H1 (cell line): ENCODE data around the gene MEN1.

Source experiments
- BRCA1 ChIP-seq: IDR thresholded peaks from 2 replicates; pipeline ENCODE4 v1.6.1; 2012; ENCODE audit warnings: low read depth, low read length, improper control_type of control experiment
- HDAC2 ChIP-seq, 2 experiments: fragments of 300-600 bp in 1 of 2; sonication (generic) in 1 of 2; IDR thresholded peaks; 2 replicates each; pipeline ENCODE4 v1.6.1; 2011 to 2012; ENCODE audit warnings: low read depth in 2 of 2, low read length in 2 of 2, mild to moderate bottlenecking in 2 of 2, moderate library complexity in 2 of 2, borderline replicate concordance in 1 of 2, inconsistent platforms in 1 of 2
- POLR2AphosphoS5 ChIP-seq: IDR thresholded peaks from 2 replicates; pipeline ENCODE4 v1.6.1; 2011; ENCODE audit warnings: low read depth, low read length

GRCh38 chr11:64855596-64856304, 45.4 kb upstream of the MEN1 start:
- TF ChIP-seq POLR2AphosphoS5 (no peak), BRCA1 (no peak), HDAC2 (IDR thresholded peaks at IDR 0.05; ENCODE audit: borderline replicate concordance in 1 of 2, low read depth in 2 of 2, low read length in 2 of 2) (no peak)
